Fibroblast of pulmonary artery (primary cell): ENCODE data around the gene ANTXR1.

ENCODE experiments used
- DNase-seq: peaks from one replicate; pipeline ENCODE4 v3.0.0-alpha.2; 2010; ENCODE audit warnings: low read depth
- H3K4me3 ChIP-seq: replicated peaks from 2 replicates; pipeline ENCODE4 v1.5.1; 2011; ENCODE audit warnings: low read depth, mild to moderate bottlenecking, control low read depth, low read length, moderate library complexity
- CTCF ChIP-seq: IDR thresholded peaks from 2 replicates; pipeline ENCODE4 v1.5.1; 2011; ENCODE audit warnings: mild to moderate bottlenecking, control low read depth, low read length, inconsistent platforms; ENCODE audit errors: missing control alignments

ANTXR1 gene

GRCh38 chr2:68989035-68989434 is 23.9 kb upstream of the ANTXR1 start:
- H3K4me3 ChIP-seq, result no peak overlapping the region
- DNase-seq, result no peak
- TF ChIP-seq CTCF, result no peak

GRCh38 chr2:68992341-68992740 is 20.6 kb upstream of the ANTXR1 start:
- no peak for DNase-seq
- TF ChIP-seq CTCF, result no peak
- H3K4me3 ChIP-seq, result no peak overlapping the region

- DNase-seq, result no peak
- no peak for TF ChIP-seq CTCF
- no peak overlapping the region for H3K4me3 ChIP-seq
These were observed 20.0 kb upstream of the ANTXR1 start for GRCh38 chr2:68992933-68993332.

- DNase-seq, result no peak
- no peak overlapping the region for H3K4me3 ChIP-seq
- no peak for TF ChIP-seq CTCF
These were observed 19.3 kb upstream of the ANTXR1 start for GRCh38 chr2:68993660-68994059.

- DNase-seq, result peak; percentile 71
- no peak for TF ChIP-seq CTCF
- no peak overlapping the region for H3K4me3 ChIP-seq
These were observed 18.1 kb upstream of the ANTXR1 start for GRCh38 chr2:68994864-68995263.

GRCh38 chr2:68995916-68996315 is 17.1 kb upstream of the ANTXR1 start:
- H3K4me3 ChIP-seq, result no peak overlapping the region
- DNase-seq, result no peak
- TF ChIP-seq CTCF, result no peak

- TF ChIP-seq CTCF, result no peak
- DNase-seq, result no peak
- H3K4me3 ChIP-seq, result no peak overlapping the region
These were observed 15.6 kb upstream of the ANTXR1 start for GRCh38 chr2:68997401-68997800.
